Measurements from ENCODE around the gene ZNF593OS. TPM values are rescaled to one million over a fixed set of nuclear protein-coding genes. Genes with fewer than 3 reads are reported as not detected.
A peak's percentile ranks its signal among the peaks of the same experiment; 100 is the strongest.

The ZNF593OS gene
- total RNA-seq, 1 experiment from 2014 or later, result not detected

DNA sequence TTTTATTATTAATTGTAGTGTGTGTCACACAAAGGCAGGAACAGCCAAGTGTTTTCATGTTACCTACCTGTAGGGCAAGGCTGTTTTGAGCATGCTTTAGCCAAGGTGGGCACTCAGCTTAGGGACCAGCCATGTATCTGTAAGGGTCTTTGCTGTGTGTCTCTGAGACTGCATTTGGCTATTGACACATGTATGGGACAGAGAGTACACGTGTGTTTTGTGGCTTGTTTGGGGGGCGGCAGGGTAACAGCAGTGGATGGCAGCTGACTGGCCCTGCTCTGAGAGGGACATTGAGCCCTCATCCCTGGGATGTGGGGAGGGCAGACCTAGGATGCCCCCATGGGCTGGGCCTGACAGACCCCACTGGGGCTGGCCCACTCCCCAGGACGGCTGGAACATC is 25.7 kb upstream of the ZNF593OS start:
- peak overlapping the region in 1 of 3 experiments; percentile 27; a peak in 2 of 7 replicates for H3K27ac Mint-ChIP-seq
- no peak overlapping the region for H2BK15ac ChIP-seq (ENCODE audit: low read depth, low read length)
- no peaks in the 10 kb centered on the region for H3K9me3 ChIP-seq (ENCODE audit: control insufficient read depth, low read depth, low read length)
- no peaks in the 10 kb centered on the region for H3K36me3 Mint-ChIP-seq (ENCODE audit: insufficient read depth in 1 of 3, low read depth in 3 of 3)
- no peaks in the 10 kb centered on the region for H3K23me2 ChIP-seq (ENCODE audit: insufficient read length, low read depth, low read length, poor library complexity, severe bottlenecking)
- TF ChIP-seq, protein P1, sequence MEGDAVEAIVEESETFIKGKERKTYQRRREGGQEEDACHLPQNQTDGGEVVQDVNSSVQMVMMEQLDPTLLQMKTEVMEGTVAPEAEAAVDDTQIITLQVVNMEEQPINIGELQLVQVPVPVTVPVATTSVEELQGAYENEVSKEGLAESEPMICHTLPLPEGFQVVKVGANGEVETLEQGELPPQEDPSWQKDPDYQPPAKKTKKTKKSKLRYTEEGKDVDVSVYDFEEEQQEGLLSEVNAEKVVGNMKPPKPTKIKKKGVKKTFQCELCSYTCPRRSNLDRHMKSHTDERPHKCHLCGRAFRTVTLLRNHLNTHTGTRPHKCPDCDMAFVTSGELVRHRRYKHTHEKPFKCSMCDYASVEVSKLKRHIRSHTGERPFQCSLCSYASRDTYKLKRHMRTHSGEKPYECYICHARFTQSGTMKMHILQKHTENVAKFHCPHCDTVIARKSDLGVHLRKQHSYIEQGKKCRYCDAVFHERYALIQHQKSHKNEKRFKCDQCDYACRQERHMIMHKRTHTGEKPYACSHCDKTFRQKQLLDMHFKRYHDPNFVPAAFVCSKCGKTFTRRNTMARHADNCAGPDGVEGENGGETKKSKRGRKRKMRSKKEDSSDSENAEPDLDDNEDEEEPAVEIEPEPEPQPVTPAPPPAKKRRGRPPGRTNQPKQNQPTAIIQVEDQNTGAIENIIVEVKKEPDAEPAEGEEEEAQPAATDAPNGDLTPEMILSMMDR (conservative IDR thresholded peaks at IDR 0.05), result no peak
- H2AFZ ChIP-seq (ENCODE audit: low read length), result no peak overlapping the region
- H3K79me1 ChIP-seq (ENCODE audit: insufficient read depth, low read depth, low read length, poor library complexity, severe bottlenecking), result no peaks in the 10 kb centered on the region
- H2AK5ac ChIP-seq (ENCODE audit: insufficient read length, low read length), result no peak overlapping the region
- no peaks in the 10 kb centered on the region for H3K79me2 ChIP-seq (ENCODE audit: insufficient read depth, low read length)
- H4K91ac ChIP-seq (ENCODE audit: insufficient read length, low read depth, low read length), result no peak overlapping the region
- H3K23ac ChIP-seq (ENCODE audit: insufficient read length, low read depth, low read length), result no peak overlapping the region
- H4K8ac ChIP-seq (replicated peaks; ENCODE audit: insufficient read length, low read depth, low read length), result no peak overlapping the region
- H3K27me3 ChIP-seq (ENCODE audit: insufficient read depth, low read length), result no peaks in the 10 kb centered on the region
- H3K9me3 Mint-ChIP-seq, result no peaks in the 10 kb centered on the region
- no peak overlapping the region for H3K4me3 Mint-ChIP-seq
- WGBS (ENCODE audit: extremely low coverage, insufficient read length, low lambda C conversion rate), result no CpG with 5 or more reads among the region's 3 CpGs
- no peak overlapping the region for H3K18ac ChIP-seq (ENCODE audit: insufficient read length, low read depth, low read length)
- no peak overlapping the region for H2BK20ac ChIP-seq (ENCODE audit: low read depth, low read length, poor library complexity, severe bottlenecking)
- H4K5ac ChIP-seq (ENCODE audit: insufficient read length, low read depth, low read length), result no peak overlapping the region
- H3K4me2 ChIP-seq (ENCODE audit: insufficient read depth, insufficient read length, low read length), result no peak overlapping the region
- H3K27me3 Mint-ChIP-seq (ENCODE audit: low read depth), result peaks cover 10% of the 10 kb centered on the region
- H3K4me1 Mint-ChIP-seq, result peaks cover 22 to 28% of the 10 kb centered on the region in 2 experiments
- no peak overlapping the region for H2BK5ac ChIP-seq (ENCODE audit: insufficient read length, low read length)
- no peak overlapping the region for H3K4ac ChIP-seq (ENCODE audit: low read depth, low read length)
- no peaks in the 10 kb centered on the region for H3K4me1 ChIP-seq (ENCODE audit: insufficient read depth, low read length)
- no peak overlapping the region for H3K9ac ChIP-seq (ENCODE audit: extremely low read depth, insufficient read length, low read length)
- DNase-seq, result no peak
- no peak overlapping the region for H3K14ac ChIP-seq (ENCODE audit: insufficient read depth, low read length)
- no peaks in the 10 kb centered on the region for H4K20me1 ChIP-seq (ENCODE audit: control insufficient read depth, insufficient read depth, insufficient read length)
- no peak overlapping the region for H3K27ac ChIP-seq (ENCODE audit: insufficient read length, low read depth, low read length)
- no peak overlapping the region for H3K56ac ChIP-seq (ENCODE audit: insufficient read length, low read depth, low read length)
- H3T11ph ChIP-seq (ENCODE audit: low read length), result no peak overlapping the region
- H2BK12ac ChIP-seq (ENCODE audit: insufficient read length, low read depth, low read length), result no peak overlapping the region
- no peak overlapping the region for H2BK120ac ChIP-seq (ENCODE audit: low read depth, low read length, poor library complexity, severe bottlenecking)

Measured in H9 (cell line).